CD4-positive, alpha-beta T cell treated with Interleukin-2 at 100 ng/mL for 4 hours (primary cell): Measurements from ENCODE around the gene TMEM138.
"Not testable (repeated sequence)": the region's sequence is repeated elsewhere in the genome, so short reads cannot be mapped to it uniquely, and the experiment has no call there.

Source experiments
- DNase-seq: peaks from one replicate; pipeline ENCODE4 v3.0.0-alpha.2; 2020; ENCODE audit warnings: low spot score

The TMEM138 gene

DNA sequence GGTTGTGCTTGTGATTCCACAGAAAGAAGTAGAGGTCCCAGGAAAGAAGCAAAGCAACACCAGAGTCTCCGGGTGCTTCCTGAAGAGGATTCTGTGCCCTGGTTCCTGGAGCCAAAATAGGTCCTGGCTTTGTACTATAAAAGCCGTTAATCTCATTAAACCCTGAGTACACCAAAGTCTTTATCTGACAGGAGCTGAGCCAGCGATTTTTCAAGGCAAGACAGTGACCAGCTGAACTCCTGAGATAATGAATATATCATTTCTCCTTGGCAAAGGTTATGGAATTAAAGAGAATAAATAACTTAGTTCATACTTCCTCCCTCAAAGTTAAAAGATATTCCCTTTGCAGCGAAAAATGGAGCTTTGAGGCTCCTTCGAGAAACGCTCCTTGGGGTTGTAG is 5.2 kb downstream of the TMEM138 start:
- DNase-seq = no peak

DNA sequence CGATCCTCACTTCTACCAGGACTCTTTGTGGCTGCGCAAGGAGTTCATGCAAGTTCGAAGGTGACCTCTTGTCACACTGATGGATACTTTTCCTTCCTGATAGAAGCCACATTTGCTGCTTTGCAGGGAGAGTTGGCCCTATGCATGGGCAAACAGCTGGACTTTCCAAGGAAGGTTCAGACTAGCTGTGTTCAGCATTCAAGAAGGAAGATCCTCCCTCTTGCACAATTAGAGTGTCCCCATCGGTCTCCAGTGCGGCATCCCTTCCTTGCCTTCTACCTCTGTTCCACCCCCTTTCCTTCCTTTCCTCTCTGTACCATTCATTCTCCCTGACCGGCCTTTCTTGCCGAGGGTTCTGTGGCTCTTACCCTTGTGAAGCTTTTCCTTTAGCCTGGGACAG is 6.5 kb downstream of the TMEM138 start:
- no peak for DNase-seq

DNA sequence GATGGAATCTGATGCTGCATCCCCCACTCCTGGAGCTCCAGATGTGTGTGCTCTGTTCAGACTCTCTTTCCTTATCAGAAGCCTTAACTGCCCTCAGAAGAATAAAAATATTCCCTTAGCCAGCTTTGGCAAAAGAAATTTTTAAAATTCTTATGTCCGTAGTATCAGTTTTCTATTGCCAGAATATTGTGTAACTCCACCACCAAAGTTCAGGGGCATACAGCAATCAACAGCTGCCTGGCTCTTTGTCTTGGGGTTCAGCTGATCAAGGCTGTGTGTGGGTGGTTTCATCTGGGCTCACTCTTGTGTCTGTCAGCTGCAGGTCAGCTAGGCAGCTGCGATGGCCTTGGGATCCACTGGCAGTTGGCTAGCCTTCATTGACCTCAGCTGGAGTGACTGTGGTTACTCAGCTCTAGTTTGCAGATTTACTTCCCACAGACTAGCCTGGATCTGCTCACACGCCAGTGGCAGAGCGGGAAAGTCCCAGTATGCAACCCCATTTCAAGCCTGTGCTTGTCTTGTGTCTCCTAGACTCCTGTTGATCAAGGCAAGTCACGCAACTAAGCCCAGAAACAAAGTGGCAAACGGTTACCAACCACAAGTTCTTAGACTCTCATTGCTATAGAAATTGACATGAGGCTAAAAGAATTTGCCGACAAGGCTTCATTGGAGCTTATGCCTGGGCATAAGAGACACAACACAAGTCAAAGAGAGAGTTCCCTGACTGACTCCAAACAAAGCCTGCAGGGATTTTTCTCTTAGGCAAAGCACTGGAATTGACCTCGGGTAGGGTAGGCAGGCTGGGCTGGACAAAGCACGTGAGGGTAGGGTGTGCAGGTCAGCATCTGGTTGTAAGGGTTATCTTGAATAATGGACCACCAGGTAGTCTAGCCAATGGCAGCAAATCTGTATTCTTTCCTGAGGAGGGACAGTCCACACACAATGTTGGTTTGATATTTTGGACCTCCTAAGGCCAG is 7.5 kb downstream of the TMEM138 start:
- DNase-seq = no peak

DNA sequence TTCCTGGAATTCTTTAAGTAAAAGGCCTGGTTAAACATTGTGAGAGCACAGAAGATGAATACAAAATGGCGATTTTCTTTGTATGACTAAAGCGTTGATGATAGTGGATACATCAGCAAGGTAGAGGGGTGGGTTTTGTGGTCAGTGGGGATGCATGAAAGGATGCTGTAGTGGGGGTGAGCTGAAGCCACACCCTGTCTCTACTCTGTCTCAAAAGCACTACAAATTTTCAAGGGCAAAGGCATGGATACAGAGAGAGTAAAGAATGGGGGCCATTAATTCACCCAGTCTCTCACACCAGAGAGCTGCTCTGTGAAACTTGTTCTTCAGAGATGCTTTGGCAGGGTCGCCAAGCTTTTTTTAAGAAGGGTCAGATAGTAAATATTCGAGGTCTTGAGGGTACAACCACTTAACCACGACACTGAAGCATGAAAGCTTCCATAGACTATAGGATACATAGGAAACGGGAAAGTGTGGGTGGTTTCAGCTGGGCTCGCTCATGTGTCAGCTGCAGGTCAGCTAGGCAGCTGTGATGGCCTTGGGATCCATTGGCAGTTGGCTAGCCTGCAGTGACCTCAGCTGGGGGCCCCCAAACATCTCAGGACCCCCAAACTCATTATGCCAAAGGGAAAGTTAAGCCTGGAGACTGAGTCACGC is 8.3 kb downstream of the TMEM138 start:
- no peak for DNase-seq

DNA sequence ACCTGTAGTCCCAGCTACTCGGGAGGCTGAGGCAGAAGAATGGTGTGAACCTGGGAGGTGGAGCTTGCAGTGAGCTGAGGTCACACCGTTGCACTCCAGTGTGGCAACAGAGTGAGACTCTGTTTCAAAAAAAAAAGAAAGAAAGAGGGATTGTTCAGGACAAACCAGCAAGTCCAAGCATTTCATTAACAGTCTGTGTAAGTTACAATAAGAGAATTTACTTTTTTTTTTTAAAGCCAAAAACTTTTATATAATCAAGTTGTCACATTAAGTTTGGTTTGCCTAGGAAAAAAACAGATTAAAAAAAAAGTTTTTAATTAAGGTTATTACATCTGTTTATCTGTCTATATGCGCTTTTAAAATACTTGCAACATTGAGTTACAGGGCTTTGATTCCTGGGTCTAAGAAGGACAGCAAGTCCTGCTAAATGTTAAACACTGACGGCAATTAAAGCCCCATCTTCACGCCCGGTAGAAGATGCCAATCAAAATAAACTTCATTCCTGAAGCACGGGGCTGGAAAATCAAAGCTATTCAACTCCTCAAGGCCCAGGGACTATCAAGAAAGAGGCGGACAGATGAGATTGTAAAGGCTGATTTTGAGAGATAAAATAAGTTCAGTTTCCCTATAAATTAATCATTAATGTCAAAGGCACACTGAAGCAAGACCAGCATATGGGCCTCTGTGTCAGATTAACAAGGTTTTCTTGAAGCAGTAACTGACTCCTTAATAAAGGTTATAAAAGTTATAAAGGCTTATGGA is 10.7 kb downstream of the TMEM138 start:
- DNase-seq = no peak

DNA sequence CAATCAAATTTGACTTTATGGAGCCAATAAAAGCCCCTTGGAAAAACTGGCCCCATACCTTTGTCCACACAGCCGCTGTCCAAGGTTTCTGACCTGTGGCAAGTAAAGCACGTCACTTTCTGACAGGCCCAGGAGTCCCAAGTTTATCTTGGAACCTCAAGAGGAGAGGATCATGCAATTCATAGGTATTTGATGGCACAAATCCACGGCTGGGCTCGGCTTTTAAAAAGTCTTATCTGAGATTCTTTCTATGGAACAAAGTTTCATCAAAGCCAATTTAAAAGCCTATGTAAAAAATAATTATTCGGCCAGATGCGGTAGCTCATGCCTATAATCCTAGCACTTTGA is 13.6 kb downstream of the TMEM138 start:
- DNase-seq = no peak

DNA sequence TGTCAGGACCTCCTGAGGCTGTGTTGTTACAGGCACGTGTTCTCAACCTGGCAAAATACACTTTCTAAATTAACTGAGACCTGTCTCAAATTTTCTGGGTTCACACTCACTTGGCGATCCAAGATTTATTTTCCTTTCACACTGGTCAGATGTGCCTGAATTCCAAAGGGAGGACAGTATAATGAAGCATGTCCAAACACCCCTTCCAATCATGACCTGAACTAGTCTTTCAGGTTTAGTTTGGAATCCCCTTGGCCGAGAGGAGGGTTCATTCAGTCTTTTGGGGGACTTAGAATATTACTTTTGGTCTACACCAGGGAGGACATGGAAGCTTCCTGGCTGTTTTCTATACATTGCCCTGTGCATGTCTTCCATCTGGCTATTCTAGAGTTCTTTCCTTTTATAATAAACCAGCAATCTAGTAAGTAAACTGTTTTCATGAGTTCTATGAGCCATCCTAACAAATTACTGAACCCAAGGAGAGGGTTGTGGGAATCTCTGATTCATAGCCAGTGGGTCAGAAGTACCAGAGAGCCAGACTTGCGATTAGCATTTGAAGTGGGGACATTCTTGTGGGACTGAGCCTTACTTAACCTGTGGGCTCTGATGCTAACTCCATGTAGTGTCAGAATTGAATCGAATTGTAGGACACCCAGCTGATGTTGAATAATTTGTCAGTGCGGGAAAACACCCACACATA is 15.4 kb downstream of the TMEM138 start:
- no peak for DNase-seq

DNA sequence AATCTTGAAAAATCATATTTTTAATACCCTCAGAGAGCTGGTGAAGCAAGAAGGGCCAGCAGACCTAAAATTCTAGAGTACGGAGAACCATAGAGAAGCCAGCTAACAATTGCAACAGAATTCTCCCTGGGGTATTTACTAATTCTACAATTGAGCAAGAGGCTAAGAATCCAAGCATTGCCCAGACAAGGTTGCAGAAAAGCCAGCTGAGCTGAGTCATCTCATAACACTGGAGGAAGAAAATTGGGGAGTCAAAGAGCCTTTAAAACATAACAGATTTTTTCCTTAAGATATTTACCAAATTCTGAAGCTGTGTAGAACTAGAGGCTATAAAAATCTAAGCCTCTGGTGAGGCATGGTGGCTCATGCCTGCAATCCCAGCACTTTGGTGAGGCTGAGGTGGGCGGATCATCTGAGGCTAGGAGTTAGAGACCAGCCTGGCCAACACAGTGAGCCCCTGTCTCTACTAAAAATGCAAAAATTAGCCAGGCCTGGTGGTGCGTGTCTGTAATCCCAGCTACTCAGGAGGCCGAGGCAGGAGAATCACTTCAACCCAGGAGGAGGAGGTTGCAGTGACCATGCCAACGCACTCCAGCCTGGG is 16.6 kb downstream of the TMEM138 start:
- DNase-seq = no peak

DNA sequence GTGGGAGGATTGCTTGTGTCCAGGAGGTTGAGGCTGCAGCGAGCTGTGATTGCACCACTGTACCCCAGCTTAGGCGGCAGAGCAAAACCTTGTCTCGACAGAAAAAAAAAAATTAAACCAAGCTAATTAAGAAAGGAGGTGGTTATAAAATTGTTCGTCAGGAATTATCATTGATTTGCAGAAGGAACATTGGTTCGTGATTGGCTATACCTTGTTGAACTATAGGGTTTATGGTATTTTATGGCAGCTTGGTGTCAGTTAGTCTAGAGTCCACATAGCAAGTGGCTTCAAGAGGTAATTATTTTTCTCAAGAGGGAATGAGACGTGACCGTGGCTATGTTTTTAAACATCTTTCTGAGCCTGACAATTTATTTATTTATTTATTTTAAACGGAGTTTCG is 18.7 kb downstream of the TMEM138 start:
- no peak for DNase-seq

DNA sequence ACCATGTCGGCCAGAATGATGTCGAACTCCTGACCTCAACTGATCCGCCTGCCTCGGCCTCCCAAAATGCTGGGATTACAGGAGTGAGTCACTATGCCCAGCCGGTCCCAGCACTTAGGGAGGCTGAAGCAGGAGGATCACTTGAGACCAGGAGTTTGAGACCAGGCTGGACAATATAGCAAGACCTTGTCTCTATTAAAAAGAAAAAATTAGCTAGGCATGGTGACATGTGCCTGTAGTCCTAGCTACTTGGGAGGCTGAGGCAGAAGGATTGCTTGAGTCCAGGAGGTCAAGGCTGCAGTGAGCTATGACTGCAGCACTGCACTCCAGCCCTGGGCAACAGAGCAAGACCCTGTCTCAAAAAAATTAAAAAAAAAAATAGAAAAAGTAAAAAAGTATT is 21.7 kb downstream of the TMEM138 start:
- not testable (repeated sequence) for DNase-seq

DNA sequence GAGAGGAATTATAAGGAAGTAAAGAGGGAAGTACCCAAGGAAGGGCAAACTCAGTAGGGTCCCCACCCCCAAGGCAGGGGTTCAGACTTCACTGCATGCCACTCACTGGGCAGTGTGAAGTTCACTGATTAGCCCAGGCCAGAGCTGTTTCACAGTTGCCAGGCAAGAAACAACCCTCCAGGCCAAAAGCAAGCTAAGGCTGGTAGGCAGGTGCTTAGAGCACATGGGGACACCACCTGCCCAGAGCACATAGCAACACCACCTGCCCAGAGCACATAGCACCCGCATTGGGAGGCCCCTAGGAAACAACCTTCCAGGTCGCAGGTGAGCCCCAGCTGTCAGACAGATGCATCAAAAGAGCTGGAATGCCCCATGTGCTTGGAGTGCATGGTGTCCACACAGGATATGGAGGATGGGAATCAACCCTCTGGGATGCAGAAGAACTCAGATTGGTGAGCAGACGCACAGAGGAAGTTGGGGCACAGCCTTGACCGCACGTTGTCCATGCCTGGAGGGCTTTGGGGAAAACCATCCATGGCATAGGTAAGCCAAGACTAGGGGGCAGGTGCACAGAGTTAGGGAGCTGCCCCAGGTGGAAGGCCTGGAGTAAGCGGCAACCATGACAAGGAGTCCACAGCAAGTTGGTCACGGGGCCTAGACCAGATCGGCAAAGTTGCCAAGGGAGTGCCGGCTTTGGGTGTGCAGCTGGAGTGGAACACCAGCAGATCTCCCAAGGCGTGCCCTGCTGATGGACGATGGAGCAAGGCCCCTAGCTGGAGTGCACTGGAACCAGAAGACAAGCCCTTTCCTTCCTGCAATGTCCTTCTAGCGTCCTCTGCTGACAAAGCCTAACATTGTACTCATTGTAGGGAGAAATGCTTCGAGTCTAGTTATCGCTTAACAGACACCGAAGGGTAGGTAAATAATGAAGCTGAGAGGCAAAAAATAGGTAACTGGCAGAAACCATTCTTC is 22.4 kb downstream of the TMEM138 start:
- DNase-seq = no peak

DNA sequence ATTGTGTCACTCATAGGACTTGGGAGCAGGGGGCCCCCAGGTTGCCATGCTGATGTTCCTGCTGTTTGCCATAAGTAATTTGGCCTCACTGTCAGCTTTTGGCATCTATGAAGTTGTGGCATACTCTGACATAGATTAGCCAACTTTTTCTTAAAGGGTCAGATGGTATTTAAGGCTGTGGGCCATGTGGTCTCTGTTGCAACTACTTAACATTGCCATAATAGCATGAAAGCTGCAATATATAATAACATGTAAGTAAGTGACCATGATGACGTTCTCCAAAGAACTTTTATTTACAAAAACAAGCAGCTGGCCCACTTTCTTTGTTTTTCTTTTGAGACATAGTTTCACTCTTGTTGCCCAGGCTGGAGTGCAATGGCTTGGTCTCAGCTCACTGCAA is 28.0 kb downstream of the TMEM138 start:
- DNase-seq = no peak

DNA sequence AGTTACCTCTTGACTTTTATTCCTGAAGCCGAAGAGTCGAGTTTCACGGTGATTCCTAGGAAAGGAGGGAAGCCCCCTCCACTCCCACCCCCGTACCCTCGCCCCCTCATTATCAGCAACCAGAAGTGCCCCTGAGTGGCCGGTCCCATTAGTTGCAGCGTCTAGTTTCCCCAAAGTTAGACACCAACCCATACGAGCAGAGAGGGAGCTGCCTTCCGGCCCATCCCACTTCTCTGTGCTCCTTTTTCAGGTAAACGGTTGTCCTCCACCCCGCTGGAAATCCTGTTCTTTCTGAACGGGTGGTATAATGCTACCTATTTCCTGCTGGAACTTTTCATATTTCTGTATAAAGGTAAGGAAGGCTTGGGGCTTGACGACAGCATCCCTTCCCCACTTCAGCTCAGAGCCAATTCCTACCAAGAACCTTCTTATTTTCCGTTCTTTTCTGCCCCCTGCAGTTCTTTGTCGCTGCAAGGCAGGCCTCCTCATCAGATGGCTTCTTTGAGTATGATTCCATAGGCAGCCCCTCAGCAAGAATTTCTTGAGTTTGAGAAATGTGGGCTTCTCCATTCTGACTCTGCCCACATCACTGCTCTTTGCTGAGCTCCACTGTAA is 30.9 kb downstream of the TMEM138 start:
- peak; percentile 21 for DNase-seq

DNA sequence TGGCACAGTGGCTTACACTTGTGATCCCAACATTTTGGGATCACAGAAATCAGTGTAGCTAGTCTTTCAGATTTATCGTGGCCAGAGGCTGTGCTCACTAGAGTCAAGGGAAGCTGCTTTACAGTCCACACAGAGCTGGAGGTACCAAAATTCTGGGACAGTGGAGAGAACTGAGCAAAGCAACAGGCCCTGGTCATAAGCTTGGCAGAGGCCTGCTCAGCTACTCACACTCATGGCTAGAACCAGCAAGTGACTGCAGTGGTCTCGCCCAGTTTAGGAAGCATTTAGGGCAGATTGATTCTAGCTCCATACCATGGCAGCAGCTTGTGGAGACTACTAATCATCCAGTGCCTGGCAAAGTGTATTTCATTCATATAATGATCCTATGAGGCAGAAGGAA is 39.0 kb downstream of the TMEM138 start:
- no peak for DNase-seq

DNA sequence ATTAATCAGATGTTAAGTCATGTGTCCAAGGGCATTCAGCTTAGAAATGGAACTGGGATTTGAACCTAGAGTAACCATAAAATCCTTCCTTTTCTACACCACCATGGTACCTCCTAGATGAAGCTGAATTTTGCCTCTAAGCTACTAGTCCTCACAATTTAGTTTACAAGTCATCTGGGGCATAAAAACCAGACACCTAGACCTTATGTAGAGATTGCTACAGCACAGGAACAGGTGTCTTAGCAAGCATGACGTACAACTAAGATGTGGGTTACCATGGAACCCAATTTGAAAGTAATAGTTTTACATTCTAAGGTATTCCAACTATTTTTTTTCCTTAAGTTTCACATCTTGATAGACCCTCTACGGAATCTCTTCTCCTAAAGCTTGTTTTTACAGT is 39.4 kb downstream of the TMEM138 start:
- DNase-seq = no peak

DNA sequence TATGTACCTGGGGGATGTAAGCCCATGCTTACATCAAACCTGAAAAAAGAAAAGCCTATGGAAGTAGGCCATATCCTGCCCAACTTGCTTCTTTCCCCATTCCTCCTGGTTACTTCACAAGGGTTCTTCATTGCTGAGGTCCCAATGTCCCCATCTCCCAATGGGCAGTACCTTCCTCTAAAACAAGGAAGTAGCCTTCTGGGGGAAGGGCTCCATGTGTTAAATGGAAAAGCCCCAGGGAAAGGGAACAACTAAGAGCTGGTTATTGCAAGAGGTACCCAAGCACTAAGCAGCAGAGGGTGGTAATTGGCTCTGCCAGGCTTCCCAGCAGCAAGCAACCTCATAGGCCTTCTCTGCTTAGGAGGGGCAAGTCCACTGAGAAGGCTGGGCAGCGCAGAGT is 41.5 kb downstream of the TMEM138 start:
- no peak for DNase-seq

DNA sequence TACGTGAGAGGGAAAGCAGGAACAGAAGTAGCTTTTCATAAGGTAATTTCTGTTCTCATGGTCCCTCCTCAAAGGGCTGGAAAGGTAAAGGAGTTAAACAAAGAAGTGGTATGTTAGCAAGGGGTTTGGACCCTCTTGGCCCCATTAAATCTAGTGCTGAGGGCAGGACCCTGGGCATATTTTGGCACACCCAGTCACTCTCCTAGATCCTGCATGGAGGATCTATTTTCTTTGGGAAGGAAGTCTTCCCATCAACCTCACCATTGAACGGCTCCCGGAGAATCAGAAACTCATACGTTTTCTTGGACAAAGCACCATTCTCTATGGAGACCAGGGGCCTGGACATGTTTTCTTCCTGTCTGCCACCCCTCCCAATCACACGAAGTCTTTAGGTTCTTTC is 41.9 kb downstream of the TMEM138 start:
- no peak for DNase-seq

DNA sequence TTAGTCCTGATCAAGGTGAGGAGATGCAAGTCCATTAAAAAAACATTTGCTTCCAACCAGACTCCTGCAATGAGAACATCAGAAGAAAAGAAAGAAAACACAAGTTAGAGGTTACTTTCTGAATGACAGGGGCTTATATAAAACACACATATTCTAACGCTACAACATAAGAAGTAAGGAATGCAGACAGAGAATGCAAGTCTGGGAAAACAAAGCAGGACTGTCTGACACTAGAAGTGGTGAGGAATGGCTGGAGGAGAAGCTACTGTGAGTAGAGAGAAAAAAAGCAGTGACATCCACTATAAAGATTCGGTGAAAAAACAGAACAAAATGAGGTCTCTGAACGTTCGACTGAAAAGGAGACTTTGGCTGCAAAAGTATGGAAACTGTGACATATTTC is 42.5 kb downstream of the TMEM138 start:
- DNase-seq = no peak

DNA sequence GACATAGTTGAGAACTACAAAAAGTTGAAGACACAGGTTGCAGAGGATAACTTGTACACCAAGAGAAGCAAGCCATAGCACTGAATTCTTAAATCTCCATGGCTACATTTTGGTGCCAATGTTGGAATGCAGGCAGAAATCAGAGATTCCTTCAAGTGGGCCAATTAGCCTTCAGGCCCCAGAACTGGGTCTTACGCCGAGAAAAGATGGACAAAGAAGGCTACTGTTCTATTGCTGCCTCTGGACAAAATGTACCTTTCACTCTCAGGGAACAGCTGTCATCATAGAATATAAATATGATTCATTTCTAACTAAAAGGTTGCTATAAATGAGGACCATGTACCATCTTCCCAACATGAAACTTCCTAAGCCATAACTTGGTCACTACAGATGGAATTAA is 43.9 kb downstream of the TMEM138 start:
- DNase-seq = no peak
